B cell (primary cell): ENCODE results near the gene TNFRSF19. TPM values are rescaled to one million over a fixed set of nuclear protein-coding genes. Genes with fewer than 3 reads are reported as not detected.

Source experiments
- ATAC-seq: fragments of 200-7000 bp; cut with Tn5 transposase; one replicate; pipeline ENCODE4 v1.10.0; 2021; ENCODE audit warnings: low read depth, mild to moderate bottlenecking, moderate number of reproducible peaks, moderate library complexity
- CTCF ChIA-PET: fragments of 350-600 bp; sonication (Branson Sonifier 250); formaldehyde crosslinking; loops from one replicate; lab custom pipeline; 2021; ENCODE audit warnings: antibody characterized with exemption, inconsistent platforms; lab: Charles Lee
- POLR2A ChIA-PET: fragments of 350-600 bp; sonication (Branson Sonifier 250); formaldehyde crosslinking; loops from one replicate; lab custom pipeline; 2021; ENCODE audit warnings: antibody characterized with exemption; lab: Charles Lee
- DNase-seq: peaks from one replicate; pipeline ENCODE4 v3.0.0; 2013
- H2AFZ ChIP-seq: 2 replicates; pipeline ENCODE4 v1.6.1; 2012; ENCODE audit warnings: mild to moderate bottlenecking, low read depth, low read length; ENCODE audit not compliant: insufficient read depth, poor library complexity, severe bottlenecking
- H3K27ac ChIP-seq, 2 donors: 1 replicate in 1 of 2; 2 replicates in 1 of 2; pipeline ENCODE4 v1.5.1; 2012 to 2013; ENCODE audit warnings: low read length in 2 of 2, mild to moderate bottlenecking in 2 of 2, moderate library complexity in 1 of 2
- H3K27me3 ChIP-seq, 4 experiments: fragments of 200-600 bp in 1 of 4; sonication (generic) in 1 of 4; replicated peaks in 1 of 4; 1 replicate in 2 of 4; 2 replicates in 2 of 4; pipeline versions ENCODE4 v1.6.1 to v1.7.0; 2013 to 2016; ENCODE audit warnings: low read length in 3 of 4, mild to moderate bottlenecking in 2 of 4, mixed read lengths in 1 of 4, moderate library complexity in 1 of 4; ENCODE audit not compliant: insufficient read depth in 4 of 4, control insufficient read depth in 3 of 4; ENCODE audit errors: control extremely low read depth in 1 of 4
- H3K36me3 ChIP-seq, 2 experiments: replicated peaks in 1 of 2; 1 replicate in 1 of 2; 2 replicates in 1 of 2; pipeline versions ENCODE4 v1.6.1 to v1.7.1; 2013; ENCODE audit warnings: low read length in 1 of 2; ENCODE audit not compliant: insufficient read depth in 2 of 2, control insufficient read depth in 1 of 2; ENCODE audit errors: control extremely low read depth in 1 of 2, extremely low read depth in 1 of 2
- H3K4me1 ChIP-seq, 2 donors: fragments of 200-600 bp in 1 of 2; sonication (generic) in 1 of 2; 1 replicate in 1 of 2; 2 replicates in 1 of 2; pipeline versions ENCODE4 v1.5.1 to v1.6.1; 2013 to 2017; ENCODE audit warnings: low read length in 2 of 2; ENCODE audit not compliant: control insufficient read depth in 2 of 2, insufficient read depth in 2 of 2
- H3K4me2 ChIP-seq: replicated peaks from 2 replicates; pipeline ENCODE3; 2012; ENCODE audit warnings: mild to moderate bottlenecking, low read depth, low read length; ENCODE audit not compliant: poor library complexity, severe bottlenecking
- H3K4me3 ChIP-seq, 5 experiments: fragments of 200-600 bp in 1 of 5; sonication (generic) in 1 of 5; 1 replicate in 3 of 5; 2 replicates in 2 of 5; pipeline versions ENCODE4 v1.5.1 to v1.7.0; 2011 to 2016; ENCODE audit warnings: low read length in 4 of 5, mild to moderate bottlenecking in 4 of 5, low read depth in 2 of 5, control low read depth in 1 of 5, moderate library complexity in 1 of 5; ENCODE audit not compliant: insufficient read depth in 1 of 5; ENCODE audit errors: control extremely low read depth in 1 of 5, extremely low read depth in 1 of 5
- H3K79me2 ChIP-seq: fragments of 200-600 bp; sonication (generic); one replicate; pipeline ENCODE4 v1.6.0; 2016; ENCODE audit warnings: low read length; ENCODE audit not compliant: control insufficient read depth, insufficient read depth
- H3K9ac ChIP-seq: fragments of 200-600 bp; sonication (generic); 2 replicates; pipeline ENCODE4 v1.6.1; 2017; ENCODE audit warnings: mild to moderate bottlenecking, low read length, moderate library complexity
- H3K9me3 ChIP-seq, 3 donors: one replicate each; pipeline versions ENCODE4 v1.6.1 to v1.7.1; 2013; ENCODE audit warnings: low read length in 2 of 3; ENCODE audit not compliant: control insufficient read depth in 2 of 3, insufficient read depth in 1 of 3; ENCODE audit errors: control extremely low read depth in 1 of 3
- H4K20me1 ChIP-seq: 2 replicates; pipeline ENCODE4 v1.6.0; 2012; ENCODE audit warnings: mild to moderate bottlenecking, low read length; ENCODE audit not compliant: insufficient read depth, control insufficient read depth, poor library complexity, severe bottlenecking
- H3K27ac Mint-ChIP-seq: one replicate; pipeline ENCODE4 v1.8.0; 2021; ENCODE audit warnings: mixed read lengths
- H3K27me3 Mint-ChIP-seq: one replicate; pipeline ENCODE4 v1.8.0; 2021; ENCODE audit warnings: mixed read lengths
- H3K4me1 Mint-ChIP-seq: one replicate; pipeline ENCODE4 v1.8.0; 2021; ENCODE audit warnings: mixed read lengths
- H3K4me3 Mint-ChIP-seq: one replicate; pipeline ENCODE4 v1.8.0; 2021; ENCODE audit warnings: mixed read lengths
- H3K9me3 Mint-ChIP-seq: one replicate; pipeline ENCODE4 v1.8.0; 2022; ENCODE audit warnings: mixed read lengths; ENCODE audit not compliant: insufficient read depth
- EZH2 ChIP-seq: IDR thresholded peaks from 2 replicates; pipeline ENCODE4 v1.6.1; 2012; ENCODE audit warnings: borderline replicate concordance, low read depth, mild to moderate bottlenecking, moderate library complexity, low read length; ENCODE audit not compliant: insufficient read depth, poor library complexity, severe bottlenecking
- WGBS: methylation state at CpG from one replicate; pipeline ENCODE4 v1.1.5; 2013; ENCODE audit warnings: missing lambda C conversion rate; ENCODE audit not compliant: insufficient coverage; 5-methylcytosine and 5-hydroxymethylcytosine counted together
- intact Hi-C: fragments of 100-400 bp; cut with micrococcal nuclease; formaldehyde crosslinking; loops from one replicate; pipeline ENCODE4 v1.10.0; 2022
- polyA plus RNA-seq: library from polyadenylated mRNA; depleted of rRNA; stranded (reverse); fragments of >200 nt; gene quantifications from 2 replicates; pipeline ENCODE4 v1.2.3, GENCODE V29; 2012
- total RNA-seq, 2 donors: library from RNA; stranded (reverse); fragments of 120-200 nt in 1 of 2; gene quantifications; 1 replicate in 1 of 2; 2 replicates in 1 of 2; pipeline versions ENCODE4 v1.2.3 to v1.2.4, GENCODE V29; 2013 to 2022
- TF ChIP-seq, protein P1 (sequence below): fragments of 200-600 bp; IDR thresholded peaks from one replicate; pipeline ENCODE4 v1.8.0; 2022; ENCODE audit warnings: antibody characterized with exemption, mild to moderate bottlenecking

The TNFRSF19 gene
- total and polyA plus RNA-seq, 2 donors (not counting 1 experiment from before 2014, with no cell fraction given) = 0.36 TPM; not detected in 1

DNA sequence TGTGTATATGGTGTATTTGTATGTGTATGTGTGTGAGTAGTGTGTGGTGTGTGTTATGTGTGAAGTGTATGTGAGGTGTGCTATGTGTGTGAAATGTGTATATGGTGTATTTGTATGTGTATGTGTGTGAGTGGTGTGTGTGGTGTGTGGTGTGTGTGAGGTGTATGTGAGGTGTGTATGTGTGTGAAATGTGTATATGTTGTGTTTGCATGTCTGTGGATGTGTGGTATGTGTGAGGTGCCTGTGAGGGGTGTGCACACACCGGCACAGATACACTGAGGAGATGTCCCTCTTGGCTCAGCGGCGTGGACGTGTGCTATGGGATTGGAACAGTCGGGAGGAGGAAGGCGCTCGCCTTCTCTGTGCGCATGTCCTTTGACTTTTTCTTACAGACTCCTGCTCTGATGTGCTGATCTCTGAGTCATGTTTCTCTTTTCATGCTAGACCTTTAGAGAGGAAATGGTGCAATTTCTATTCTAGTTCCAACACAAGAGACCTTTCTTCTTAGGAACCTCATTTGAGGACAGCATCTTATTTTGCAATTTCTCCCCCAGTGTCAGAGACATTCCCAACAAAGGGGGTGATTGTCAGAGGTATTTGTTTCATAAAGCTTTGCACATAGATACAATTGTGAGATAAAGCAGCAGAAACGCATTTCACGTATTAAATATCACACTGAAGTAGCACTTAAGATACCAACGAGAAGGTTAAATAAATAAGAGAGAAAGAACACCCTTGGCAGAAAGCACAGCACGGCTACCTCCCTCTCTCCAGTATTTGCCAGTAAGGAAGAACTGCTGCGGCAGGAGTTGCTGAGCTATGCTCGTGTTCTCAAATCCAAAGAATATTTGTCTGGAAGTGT, 11.3 kb upstream of the TNFRSF19 start:
- ChIA-PET CTCF (no interaction called here), POLR2A (no interaction called here)
- no peak overlapping the region for H3K4me2 ChIP-seq
- no peak overlapping the region for H3K4me3 ChIP-seq
- DNase-seq (no peak), ATAC-seq (no peak)
- H3K27ac ChIP-seq = no peak overlapping the region
- H3K79me2 ChIP-seq = no peaks in the 10 kb centered on the region
- no peak for TF ChIP-seq EZH2
- TF ChIP-seq, protein P1, sequence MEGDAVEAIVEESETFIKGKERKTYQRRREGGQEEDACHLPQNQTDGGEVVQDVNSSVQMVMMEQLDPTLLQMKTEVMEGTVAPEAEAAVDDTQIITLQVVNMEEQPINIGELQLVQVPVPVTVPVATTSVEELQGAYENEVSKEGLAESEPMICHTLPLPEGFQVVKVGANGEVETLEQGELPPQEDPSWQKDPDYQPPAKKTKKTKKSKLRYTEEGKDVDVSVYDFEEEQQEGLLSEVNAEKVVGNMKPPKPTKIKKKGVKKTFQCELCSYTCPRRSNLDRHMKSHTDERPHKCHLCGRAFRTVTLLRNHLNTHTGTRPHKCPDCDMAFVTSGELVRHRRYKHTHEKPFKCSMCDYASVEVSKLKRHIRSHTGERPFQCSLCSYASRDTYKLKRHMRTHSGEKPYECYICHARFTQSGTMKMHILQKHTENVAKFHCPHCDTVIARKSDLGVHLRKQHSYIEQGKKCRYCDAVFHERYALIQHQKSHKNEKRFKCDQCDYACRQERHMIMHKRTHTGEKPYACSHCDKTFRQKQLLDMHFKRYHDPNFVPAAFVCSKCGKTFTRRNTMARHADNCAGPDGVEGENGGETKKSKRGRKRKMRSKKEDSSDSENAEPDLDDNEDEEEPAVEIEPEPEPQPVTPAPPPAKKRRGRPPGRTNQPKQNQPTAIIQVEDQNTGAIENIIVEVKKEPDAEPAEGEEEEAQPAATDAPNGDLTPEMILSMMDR = no peak
- no peaks in the 10 kb centered on the region for H4K20me1 ChIP-seq
- Mint-ChIP-seq H3K4me1 (no peaks in the 10 kb centered on the region), H3K4me3 (no peak overlapping the region), H3K27ac (no peak overlapping the region), H3K9me3 (no peaks in the 10 kb centered on the region), H3K27me3 (peaks cover 29% of the 10 kb centered on the region)
- H3K36me3 ChIP-seq = no peaks in the 10 kb centered on the region
- no peak overlapping the region for H2AFZ ChIP-seq
- intact Hi-C loops = no loop called here
- H3K27me3 ChIP-seq = peaks cover 0 to 13% (median 1%) of the 10 kb centered on the region in 4 experiments
- no peaks in the 10 kb centered on the region for H3K4me1 ChIP-seq
- WGBS = 90% methylated on average over 8 of the region's 14 CpGs
- no peak overlapping the region for H3K9ac ChIP-seq
- peaks cover 0 to 3% (median 0%) of the 10 kb centered on the region in 3 donors for H3K9me3 ChIP-seq

GRCh38 chr13:23560571-23561089, 9.6 kb upstream of the TNFRSF19 start:
- no peak overlapping the region for H2AFZ ChIP-seq
- H3K27me3 Mint-ChIP-seq = peaks cover 20% of the 10 kb centered on the region
- intact Hi-C loops = no loop called here
- H3K9me3 Mint-ChIP-seq = no peaks in the 10 kb centered on the region
- H3K27ac ChIP-seq = no peak overlapping the region
- H3K9me3 ChIP-seq = peaks cover 0 to 3% (median 0%) of the 10 kb centered on the region in 3 donors
- peaks cover 0 to 3% (median 0%) of the 10 kb centered on the region in 4 experiments for H3K27me3 ChIP-seq
- no peak overlapping the region for H3K9ac ChIP-seq
- WGBS = 95% methylated on average over 4 of the region's 7 CpGs
- TF ChIP-seq EZH2 = no peak
- TF ChIP-seq, protein P1 = no peak
- no peaks in the 10 kb centered on the region for H4K20me1 ChIP-seq
- H3K4me2 ChIP-seq = no peak overlapping the region
- H3K4me1 Mint-ChIP-seq = no peaks in the 10 kb centered on the region
- DNase-seq (no peak), ATAC-seq (no peak)
- POLR2A ChIA-PET = no interaction called here
- no peak overlapping the region for H3K27ac Mint-ChIP-seq
- H3K4me1 ChIP-seq = no peaks in the 10 kb centered on the region
- H3K4me3 Mint-ChIP-seq = no peak overlapping the region
- no peak overlapping the region for H3K4me3 ChIP-seq
- H3K36me3 ChIP-seq = no peaks in the 10 kb centered on the region
- CTCF ChIA-PET = interaction anchor here (0.5 kb wide), 1 partner anchor 17 kb away, joined by 3 read pairs; no protein-coding TSS in a partner anchor
- H3K79me2 ChIP-seq = no peaks in the 10 kb centered on the region
